HG03095 (cell line): ENCODE measurements around the gene MAP4K2.

Source experiments
- ATAC-seq: cut with Tn5 transposase; IDR thresholded peaks from one replicate; pipeline ENCODE4 v1.9.1; 2021; ENCODE audit warnings: moderate library complexity; ENCODE audit not compliant: unreplicated experiment

MAP4K2 gene

GRCh38 chr11:64742889-64743590 is 60.0 kb downstream of the MAP4K2 start:
- no peak for ATAC-seq

GRCh38 chr11:64742087-64742888 is 60.7 kb downstream of the MAP4K2 start:
- no peak for ATAC-seq

GRCh38 chr11:64741375-64742086 is 61.5 kb downstream of the MAP4K2 start:
- no peak for ATAC-seq

GRCh38 chr11:64739871-64740270 is 63.1 kb downstream of the MAP4K2 start:
- ATAC-seq: no peak

- no peak for ATAC-seq
Observed at GRCh38 chr11:64736654-64737053, 66.4 kb downstream of the MAP4K2 start.

- no peak for ATAC-seq
Observed at GRCh38 chr11:64735725-64736259, 67.2 kb downstream of the MAP4K2 start.
